DMS153 (cell line): ENCODE measurements around the gene TMEM161B.
"Not testable (repeated sequence)": the region's sequence is repeated elsewhere in the genome, so short reads cannot be mapped to it uniquely, and the experiment has no call there.

Source experiments
- DNase-seq: peaks from one replicate; lab custom pipeline; 2025; lab: John Stamatoyannopoulos, UW

The TMEM161B gene

DNA sequence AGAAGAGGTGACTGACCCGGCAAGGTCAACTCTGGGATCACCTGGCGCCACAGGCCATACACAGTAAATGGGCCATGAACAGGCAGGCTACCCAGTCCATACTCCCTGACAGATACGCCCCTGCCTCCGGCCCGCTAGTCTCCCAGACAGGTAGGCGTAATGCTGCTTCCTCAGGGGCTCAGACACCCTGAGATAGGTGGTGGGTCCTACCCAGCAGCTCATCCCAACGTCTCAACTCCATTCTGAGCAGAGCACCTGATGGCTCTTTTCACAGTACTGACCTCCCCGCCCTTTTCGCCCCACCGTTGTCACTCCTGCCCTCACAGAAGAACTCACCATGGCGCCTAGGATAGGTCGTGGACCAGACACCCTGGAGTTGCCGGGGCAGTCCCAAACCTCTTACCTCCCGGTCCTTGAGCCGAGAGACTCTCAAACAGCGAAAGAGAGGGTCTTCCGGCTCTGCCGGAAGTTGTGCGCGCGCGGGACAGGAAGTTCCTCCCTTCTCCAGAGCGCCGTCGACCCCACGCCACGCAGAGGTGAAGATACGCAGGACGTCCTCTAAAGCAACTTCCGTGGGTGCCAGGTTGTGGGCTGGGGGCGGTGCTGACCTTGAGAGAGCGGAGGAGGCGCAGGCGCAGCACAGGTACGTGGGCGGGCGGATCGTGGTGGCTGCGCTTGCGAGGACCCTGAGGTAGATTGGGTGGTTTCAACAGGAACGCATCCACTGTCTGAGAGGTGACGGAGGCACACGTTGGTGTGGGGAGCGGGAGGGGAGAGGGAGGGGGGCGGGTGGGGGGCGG is at the start of gene TMEM161B:
Gene TMEM161B (minus strand): TSS at position 461 of the 800 bp plus-strand sequence. CDS start 122 bp downstream, at position 339.
- DNase-seq = peak; percentile 73

DNA sequence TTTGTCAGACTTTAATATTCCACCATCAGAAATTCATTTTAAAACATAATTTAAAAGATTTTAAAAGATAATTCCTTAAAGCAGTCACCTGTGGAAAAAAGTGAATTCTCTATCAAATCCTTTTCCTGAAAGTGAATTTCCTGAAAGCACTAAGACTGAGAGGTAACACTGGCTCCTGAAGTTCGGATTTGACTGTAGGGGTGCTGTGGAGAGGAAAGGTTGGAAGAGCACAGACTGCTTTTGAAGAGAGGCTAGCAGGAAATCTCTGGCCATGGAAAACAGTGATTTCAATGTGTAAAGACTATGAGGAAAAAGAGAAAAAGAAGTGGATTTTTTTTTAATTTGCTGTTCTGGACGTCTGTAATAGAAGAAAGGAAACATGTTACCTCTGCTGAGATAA is 35.7 kb upstream of the TMEM161B start:
- no peak for DNase-seq

DNA sequence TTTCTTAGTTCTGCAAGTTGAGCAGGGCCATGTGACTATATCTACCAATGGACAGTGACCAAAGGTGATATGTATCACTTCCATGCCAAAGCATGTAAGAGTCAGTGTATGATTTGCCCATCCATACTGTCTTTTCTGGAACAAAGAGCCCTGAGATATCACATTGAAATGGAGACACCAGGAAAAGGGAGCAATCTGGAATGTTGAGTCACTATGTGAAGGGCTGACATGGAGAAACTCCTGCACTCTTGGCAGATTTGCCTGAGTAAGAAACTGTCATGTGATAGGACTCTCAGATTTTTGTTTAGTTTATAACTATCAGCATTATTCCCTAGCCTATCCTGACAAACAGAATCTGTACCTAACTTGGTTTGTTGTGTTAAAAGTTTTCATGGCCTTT is 29.8 kb upstream of the TMEM161B start:
- no peak for DNase-seq

DNA sequence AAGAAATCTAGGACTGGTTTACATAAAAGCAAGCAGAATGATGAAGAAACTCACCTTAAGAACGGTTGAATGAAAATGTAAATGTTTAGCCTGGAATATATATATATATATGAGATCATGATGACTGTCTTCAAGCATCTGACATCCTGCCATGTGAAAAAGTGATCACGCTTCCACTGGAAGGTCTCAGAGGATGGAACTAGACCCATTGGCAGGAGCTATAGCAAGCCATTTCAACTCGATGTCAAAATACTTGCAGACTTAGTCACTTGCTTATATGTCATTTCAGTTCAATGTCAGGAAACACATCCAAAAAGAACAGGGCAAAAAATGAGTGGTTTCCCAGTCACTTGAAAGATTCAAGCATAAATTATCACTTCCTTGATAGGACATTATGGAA is 22.2 kb upstream of the TMEM161B start:
- DNase-seq = no peak

DNA sequence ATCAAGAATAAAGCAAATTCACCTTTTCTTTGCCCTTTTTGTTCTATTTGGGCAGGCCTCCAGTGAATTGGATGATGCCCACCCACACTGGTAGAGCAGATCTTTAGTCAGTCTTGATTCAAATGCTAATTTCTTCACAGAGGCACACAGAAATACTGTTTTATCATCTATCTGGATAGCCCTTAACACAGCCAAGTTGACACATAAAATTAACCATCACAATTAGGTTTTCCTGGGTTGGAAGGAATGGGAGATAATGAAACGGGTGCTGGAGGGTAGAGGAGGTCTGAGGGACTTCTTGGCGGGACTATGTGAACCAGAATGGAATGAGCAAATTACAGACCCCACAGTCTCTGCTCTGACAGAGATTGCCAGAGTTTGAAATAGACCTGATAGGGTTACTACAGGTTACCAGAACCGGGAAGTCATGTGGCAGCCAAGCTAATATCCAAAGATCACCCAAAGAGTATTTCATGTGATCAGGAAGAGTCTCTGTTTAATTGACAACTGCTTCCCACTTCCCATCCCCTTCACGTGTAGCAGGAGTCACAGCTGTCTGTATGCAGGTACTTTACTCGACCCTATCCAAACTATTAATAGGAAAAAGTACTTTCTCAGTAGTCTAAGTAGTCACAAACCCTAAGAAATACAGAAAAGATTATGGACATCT is 20.0 kb upstream of the TMEM161B start:
- DNase-seq = no peak

DNA sequence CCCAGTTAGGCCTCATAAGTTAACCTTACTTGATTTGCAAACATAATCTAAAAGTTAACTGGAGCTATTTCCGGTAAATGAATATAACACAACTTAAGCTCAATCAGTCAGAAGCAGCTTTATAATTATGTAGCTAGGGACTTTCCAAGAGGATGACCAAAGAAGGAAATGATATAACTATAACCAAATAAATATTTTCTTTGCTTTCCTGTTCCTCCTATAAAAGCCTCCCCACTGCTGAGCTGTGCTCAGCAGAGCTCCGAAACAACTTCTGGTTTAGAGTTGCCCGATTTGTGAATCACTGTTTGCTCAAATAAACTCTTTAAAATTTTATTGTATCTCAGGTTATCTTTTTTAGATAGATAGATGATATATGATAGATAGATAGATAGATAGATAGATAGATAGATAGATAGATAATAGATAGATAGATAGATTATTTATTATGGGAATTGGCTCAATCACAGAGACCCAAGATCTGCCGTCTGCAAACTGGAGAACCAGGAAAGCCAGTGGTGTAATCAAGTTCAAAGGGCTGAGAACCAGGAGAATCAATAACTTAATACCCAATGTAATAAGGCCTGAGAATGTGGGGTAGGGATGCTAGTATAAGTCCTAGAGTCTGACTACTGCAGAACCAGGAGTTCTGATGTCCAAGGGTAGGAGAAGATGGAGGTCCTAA is 19.3 kb upstream of the TMEM161B start:
- no peak for DNase-seq

DNA sequence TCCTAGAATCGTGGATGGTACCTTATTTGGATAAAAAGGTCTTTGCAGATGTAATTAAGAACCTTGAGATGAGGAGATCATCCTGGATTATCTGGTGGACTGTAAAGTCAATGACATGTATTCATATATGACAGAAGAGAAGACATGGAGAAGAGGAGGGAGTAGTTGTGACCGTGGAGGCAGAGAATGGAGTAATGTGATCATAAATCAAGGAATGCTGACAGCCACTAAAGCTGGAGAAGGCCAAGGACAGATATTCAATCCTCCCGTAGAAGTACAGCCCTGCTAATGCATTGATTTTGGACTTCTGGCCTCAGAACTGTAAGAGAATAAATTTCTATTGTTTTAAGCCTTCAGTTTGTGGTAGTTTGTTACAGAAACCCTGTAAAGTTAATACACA is 18.7 kb upstream of the TMEM161B start:
- DNase-seq = no peak

DNA sequence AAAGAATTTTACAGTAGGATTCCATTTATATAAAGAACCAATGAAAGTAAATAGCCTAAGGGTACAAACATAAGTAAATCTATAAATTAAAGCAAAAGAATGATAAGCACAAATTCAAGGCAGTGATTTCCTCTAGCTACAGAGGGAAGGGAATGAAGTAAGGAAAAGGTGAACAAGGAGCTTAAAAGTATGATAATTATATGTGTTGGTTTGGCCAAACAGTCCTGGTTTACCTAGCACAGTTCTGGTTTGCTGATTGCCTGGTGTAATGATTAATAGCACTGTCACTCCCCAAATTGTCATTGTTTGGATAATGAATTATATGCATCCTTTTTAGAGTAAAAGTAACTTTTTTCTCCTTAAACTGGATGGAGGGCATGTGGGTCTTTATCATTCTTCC is 15.0 kb upstream of the TMEM161B start:
- DNase-seq = no peak

DNA sequence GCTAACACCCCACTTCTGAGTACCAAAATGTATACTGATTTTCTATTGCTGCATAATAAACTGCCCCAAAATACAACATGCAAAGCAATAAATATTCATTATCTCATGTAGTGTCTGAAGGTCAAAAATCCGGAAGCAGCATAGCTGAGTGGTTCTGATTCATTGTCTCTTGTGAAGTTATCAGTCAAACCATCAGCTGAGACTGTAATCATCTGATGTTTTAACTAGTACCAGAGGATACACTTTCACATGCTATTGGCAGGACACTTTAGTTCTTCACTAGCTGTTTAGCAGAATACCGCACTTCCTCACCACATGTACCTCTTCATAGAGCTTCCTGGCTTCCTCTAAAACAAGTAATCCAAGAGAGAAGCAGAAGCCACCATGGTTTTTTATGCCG is 12.7 kb upstream of the TMEM161B start:
- no peak for DNase-seq

DNA sequence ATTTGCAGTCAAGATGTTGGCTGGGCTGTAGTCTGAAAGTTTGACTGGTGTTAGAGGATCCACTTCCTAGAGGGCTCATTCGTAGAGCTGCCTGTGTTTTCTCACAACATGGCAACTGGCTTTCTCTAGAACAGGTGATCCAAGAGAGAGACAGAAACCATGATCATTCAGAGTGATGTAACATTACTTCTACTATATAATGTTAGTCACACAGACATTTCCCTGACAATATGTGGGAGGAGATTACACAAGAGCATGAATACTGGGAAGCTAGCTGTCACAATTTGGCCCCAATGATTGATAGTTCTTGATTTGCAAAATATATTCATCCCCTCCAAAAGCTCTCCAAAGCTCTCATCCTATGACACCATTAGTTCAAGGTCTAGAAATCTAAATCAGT is 10.9 kb upstream of the TMEM161B start:
- no peak for DNase-seq

DNA sequence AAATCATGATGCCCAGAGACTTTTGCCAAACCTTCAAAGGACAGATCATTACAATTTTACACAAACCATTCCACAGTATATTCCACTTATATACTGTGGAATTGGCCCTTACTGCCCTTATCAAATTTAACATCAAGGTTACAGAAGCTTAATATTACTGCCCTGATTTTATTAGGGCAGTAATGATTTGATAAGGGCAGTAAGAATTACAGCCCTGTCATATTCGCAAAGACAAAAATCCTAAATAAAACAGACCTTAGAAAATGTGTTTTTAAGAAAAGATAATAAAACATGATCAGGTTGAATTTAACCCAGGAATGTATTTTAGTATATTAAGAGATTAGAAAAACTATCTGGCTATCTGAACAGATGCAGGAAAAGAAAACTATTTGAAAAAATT is 7.7 kb upstream of the TMEM161B start:
- no peak for DNase-seq

DNA sequence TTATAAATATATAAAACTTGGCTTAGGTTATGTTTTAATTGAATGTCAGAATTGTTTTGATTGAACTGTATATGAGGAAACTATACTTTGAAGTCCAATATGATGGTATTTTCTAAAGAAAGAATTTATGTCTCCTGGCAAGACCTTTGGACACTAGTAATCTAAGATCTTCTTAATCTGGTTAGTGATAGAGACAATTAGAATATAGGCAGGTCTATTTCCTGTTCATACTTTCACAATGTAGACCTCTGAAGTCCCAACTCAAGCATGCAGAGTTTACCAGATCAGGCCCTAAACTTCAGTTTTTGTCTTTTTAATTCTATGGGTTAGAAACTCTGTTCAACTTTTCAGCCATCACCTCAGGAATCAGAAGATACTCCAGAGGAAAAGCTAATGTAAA is 6.9 kb upstream of the TMEM161B start:
- DNase-seq = no peak

DNA sequence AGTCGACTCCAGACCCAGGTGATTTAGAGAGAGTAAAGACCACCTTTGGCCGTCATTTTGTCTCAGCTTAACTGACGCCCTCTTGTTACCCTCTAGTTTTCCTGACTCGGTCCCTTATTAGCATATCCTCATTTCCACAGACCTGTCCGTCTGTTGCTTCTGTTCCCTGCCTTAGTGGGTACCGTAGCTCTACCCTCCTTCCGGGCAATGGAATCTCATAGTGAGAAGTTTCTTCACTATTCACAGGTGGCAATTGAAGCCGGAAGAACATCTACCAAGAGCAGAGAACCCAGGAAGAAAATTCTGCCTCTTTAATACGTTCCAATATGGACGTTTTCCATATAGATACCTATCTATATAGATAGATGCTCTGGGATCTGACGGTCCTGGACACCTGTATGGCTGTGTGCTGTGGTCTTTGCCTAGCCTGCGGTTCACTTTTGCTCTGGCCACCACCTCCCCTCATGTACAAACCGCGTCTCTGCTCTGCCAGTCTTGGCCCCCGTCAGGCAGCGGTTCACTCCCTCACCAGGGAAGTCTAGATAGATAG is 652 bp upstream of the TMEM161B start:
- no peak for DNase-seq

DNA sequence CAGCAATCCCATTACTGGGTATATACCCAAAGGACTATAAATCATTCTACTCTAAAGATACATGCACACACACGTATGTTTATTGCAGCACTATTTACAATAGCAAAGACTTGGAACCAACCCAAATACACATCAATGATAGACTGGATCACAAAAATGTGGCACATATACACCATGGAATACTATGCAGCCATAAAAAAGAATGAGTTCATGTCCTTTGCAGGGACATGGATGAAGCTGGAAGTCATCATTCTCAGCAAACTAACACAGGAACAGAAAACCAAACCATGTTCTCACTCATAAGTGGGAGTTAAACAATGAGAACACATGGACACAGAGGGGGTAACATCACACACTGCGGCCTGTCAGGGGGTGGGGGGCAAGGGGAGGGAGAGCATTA is 4.1 kb downstream of the TMEM161B start:
- not testable (repeated sequence) for DNase-seq

DNA sequence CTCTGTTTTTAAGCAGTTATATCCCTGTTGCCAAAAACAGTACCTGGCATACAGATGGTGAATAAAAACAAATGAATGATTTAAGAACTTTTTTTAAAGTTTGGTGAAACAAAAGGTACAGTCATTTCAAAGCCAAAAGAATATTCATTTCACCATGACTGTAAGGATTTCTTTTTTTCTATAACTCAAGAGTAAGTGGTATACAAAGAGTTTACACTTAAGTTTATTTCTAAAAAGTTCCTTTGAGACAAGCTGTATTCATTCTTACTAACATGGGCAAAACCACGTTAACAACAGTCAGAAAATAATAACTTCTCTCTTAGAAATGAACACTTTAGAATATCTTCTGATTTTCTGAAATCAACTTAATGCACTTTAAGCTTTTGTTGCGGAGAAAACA is 5.3 kb downstream of the TMEM161B start:
- DNase-seq = no peak

DNA sequence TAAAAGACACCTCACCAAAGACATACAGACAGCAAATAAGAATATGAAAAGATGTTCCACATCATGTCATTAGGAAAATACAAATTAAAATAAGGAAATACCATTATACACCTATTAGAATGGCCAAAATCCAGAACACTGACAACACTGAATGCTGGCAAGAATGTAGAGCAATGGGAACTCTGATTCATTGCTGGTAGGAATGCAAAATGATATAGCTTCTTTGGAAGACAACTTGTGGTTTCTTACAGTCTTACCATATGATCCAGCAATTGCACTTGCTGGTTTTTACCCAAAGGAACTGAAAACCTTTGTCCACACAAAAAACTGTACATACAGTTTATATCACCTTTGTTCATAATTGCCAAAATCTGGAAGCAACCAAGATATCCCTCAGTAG is 6.5 kb downstream of the TMEM161B start:
- no peak for DNase-seq

DNA sequence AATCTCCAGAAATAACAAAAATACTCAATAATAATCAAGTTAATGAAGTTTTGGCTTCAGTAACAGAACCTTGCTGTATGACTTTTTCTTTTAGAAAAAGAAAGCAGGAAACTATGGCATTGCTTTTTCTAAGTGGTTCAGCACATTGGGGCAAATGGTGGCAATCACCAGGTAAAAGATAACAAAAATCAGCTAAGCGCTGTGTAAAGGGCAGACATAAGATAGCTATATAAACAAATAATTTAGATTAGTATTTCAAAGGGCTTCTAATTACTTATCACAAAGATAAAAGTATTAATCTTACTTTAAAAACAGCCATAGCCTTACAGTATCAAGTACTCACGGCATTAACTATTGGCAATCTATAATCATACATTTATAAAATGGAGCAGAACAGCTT is 10.0 kb downstream of the TMEM161B start:
- DNase-seq = no peak

DNA sequence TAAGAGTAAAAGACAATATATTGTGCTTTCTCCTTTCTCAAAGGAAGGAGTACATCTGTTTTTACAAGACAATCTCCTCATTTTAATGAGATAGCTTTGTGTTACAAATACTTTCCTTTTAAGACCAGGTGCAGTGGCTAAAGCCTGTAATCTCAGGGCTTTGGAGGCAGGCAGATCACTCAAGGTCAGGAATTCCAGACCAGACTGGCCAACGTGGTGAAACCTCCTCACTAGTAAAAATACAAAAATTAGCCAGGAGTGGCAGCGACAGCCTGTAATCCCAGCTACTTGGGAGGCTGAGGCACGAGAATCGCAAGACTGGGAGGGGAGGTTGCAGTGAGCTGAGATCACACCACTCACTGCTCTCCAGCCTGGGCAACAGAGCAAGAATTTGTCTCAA is 11.8 kb downstream of the TMEM161B start:
- no peak for DNase-seq

DNA sequence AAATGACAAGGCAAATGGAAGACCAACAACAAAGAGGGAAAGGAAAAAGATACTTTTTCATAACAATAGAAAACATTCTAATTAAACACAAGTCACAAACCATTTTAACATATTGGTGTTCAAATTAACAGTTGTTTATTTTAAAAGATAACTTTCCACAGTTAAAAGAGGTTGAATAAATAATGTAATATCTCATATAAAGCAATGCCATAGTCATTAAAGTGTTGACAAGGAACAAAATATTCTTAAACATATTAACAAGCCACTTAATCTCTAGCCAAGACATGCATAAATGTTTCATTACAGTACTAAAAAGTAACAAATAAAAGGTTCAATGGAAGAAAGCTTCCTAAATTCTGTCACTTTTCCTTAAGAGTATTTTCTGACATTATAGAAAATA is 12.6 kb downstream of the TMEM161B start:
- DNase-seq = no peak

DNA sequence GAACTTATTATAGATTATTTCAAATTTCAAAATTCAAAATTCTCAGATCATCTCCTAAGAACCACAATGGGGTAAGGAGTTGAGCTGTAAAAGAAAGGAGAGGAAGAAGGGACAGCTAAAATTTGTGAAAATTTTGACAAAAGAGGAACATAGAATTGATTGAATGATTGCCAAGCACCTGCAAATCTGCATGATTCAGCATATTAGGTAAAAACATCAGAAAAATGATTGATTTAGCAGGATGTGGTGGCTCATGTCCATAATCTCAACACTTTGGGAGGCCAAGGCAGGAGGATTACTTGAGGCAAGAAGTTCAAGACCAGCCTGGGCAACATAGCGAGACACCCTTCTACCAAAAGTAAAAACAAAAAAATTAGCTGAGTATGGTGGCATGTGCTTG is 14.3 kb downstream of the TMEM161B start:
- DNase-seq = no peak

DNA sequence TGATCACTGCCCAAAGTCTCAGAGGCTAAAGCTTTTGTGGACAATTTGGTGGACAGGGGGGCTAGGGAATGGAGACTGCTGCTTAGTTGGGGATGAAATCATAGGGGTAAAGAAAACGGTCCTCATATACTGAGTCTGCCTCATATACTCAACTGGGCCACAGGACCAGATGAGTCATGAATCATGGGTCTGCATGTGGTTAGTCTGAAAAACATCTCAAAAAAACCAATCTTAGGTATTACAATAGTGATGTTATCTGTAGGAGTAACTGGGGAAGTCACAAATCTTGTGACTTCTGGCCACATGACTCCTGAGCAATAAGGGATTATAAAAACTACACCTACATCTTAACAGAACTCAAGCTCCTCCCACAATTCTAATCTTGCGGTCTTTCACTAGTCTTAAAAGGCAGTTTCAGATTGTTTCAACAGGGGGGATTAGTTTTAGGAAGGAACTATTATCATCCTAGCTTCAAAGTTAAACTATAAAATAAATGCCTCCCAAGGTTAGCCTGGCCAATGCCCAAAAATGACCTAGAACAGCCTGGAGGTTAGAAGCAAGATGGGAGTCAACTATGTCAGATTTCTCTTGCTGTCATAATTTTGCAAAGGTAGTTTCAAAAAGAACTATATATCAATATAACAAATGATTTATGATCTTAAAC is 17.5 kb downstream of the TMEM161B start:
- DNase-seq = no peak

DNA sequence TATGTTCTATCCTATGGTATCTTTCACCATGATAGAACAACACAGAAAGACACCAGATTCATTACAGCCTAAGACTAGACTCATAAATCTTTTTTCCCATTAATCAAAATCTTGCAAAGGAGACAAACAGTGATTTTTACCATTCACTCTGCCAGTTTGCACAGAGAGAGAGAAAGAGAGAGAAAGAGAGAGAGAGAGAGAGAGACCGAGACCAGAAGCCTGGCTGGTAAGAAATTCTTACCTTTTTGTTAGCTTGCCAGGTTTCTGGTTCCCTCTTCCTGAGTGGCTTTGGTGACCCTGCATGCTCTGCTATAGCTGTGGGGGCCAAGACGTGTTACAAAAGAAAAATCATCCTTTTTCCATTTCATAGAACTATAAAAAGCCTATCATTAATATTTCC is 18.6 kb downstream of the TMEM161B start:
- DNase-seq = no peak
